GM12801 (cell line): ENCODE data around the gene FBF1.

Experiments used
- CTCF ChIP-seq: IDR thresholded peaks from one replicate; pipeline ENCODE4 v1.5.1; 2011; ENCODE audit warnings: control low read depth; ENCODE audit not compliant: insufficient read length; ENCODE audit errors: extremely low read depth

FBF1 gene

GRCh38 chr17:75869282-75870141, 71.3 kb downstream of the FBF1 start:
- TF ChIP-seq CTCF: no peak

- TF ChIP-seq CTCF: no peak
These were observed 76.4 kb downstream of the FBF1 start for GRCh38 chr17:75864448-75864871.

- TF ChIP-seq CTCF: no peak
These were observed 78.9 kb downstream of the FBF1 start for GRCh38 chr17:75861927-75862317.
